IPS-15b (cell line): ENCODE data around the gene RAPGEF4.

Source experiments
- H3K27me3 ChIP-seq: one replicate; pipeline ENCODE4 v1.6.1; 2013; ENCODE audit warnings: low read length; ENCODE audit not compliant: control insufficient read depth, insufficient read depth
- H3K36me3 ChIP-seq: one replicate; pipeline ENCODE4 v1.6.1; 2013; ENCODE audit warnings: low read length; ENCODE audit not compliant: control insufficient read depth, insufficient read depth
- H3K4me1 ChIP-seq: one replicate; pipeline ENCODE4 v1.6.1; 2013; ENCODE audit warnings: mild to moderate bottlenecking, low read length; ENCODE audit not compliant: control insufficient read depth, insufficient read depth
- H3K4me3 ChIP-seq: one replicate; pipeline ENCODE4 v1.5.1; 2013; ENCODE audit warnings: low read depth, low read length
- H3K9ac ChIP-seq: one replicate; pipeline ENCODE4 v1.6.1; 2013; ENCODE audit warnings: low read depth, mild to moderate bottlenecking, low read length
- H3K9me3 ChIP-seq: one replicate; pipeline ENCODE4 v1.6.1; 2013; ENCODE audit warnings: mild to moderate bottlenecking, low read length; ENCODE audit not compliant: control insufficient read depth, insufficient read depth

RAPGEF4 gene

DNA sequence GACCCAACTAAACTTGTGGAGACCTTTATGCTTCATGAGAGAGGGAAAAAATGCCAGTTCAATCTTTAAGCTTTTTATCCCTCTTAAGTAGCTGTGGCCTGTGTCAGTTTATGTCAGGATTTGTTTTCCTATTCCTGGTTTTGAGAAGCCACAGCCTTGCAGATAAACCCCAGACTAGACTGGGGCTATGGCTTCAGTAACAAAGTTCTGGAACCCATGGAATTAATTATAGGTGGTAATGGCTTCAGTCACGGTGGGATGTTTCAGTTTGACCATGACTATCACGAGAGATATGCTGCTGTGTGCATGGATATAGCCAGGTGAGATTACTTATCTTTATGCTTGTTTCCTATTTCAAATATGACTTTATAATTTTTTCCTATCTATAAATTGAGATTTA lies 134.8 kb downstream of the RAPGEF4 start:
- Histone ChIP-seq H3K36me3 (no peaks in the 10 kb centered on the region), H3K4me1 (no peaks in the 10 kb centered on the region), H3K4me3 (no peak overlapping the region), H3K27me3 (no peaks in the 10 kb centered on the region), H3K9ac (no peak overlapping the region), H3K9me3 (no peaks in the 10 kb centered on the region)

DNA sequence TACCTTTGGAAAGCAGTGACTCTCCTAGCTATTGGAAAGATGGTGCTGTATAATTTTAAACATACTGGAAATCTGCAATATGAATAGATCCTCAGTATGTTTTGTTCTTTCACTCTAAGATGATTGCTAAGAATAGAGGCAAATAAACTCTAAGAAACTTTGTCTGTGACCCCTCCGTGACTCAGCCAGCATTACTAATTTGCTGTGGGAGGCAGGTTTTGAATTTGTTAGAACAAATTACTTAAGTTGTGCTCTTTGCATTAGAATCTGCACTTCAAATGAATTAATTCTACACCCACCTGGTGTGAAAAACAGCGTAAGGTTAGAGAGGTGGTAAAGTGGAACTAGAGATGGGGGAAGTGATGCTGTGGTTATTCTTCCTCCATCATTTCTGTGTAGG lies 142.2 kb downstream of the RAPGEF4 start:
- H3K27me3 ChIP-seq = no peaks in the 10 kb centered on the region
- H3K9me3 ChIP-seq = no peaks in the 10 kb centered on the region
- no peaks in the 10 kb centered on the region for H3K36me3 ChIP-seq
- no peaks in the 10 kb centered on the region for H3K4me1 ChIP-seq
- no peak overlapping the region for H3K9ac ChIP-seq
- no peak overlapping the region for H3K4me3 ChIP-seq

DNA sequence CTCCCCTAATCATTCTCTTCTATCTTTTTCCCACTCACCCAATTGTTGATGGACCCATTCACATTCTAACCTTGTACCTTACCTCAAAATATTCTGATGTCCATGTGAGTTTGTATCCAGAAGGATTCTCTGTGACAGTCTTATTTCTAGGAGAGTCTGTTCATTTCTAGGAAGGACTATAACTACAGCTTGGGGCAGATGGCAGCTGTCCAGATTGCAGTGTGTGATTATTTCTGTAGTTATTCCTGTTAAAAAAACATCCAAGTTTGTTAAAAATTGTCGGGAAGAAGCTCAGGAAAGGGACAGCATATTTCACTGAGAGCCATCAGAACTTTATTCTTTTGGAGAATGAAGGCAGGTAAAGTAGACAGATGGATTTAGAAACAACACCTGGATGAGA lies 142.6 kb downstream of the RAPGEF4 start:
- Histone ChIP-seq H3K4me3 (no peak overlapping the region), H3K27me3 (no peaks in the 10 kb centered on the region), H3K9ac (no peak overlapping the region), H3K36me3 (no peaks in the 10 kb centered on the region), H3K9me3 (no peaks in the 10 kb centered on the region), H3K4me1 (no peaks in the 10 kb centered on the region)

DNA sequence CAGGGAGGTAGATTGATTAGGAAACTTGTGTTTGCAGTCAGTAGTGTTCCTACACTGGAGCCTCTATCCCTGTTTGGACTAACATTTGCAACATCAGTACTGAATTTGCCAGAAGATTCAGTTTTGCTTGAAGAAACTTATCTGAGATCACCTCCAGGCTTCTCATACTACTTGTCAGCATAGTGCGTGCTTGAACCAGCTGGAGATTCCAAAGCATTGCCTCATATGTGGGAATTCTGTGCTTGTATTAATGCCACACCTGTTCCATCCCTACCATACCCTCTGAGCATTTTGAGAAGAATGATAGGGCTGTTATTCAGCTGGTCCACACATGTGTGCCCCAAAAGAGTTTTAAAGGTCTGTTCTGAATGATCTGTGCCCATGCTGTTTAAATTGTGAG lies 148.7 kb downstream of the RAPGEF4 start:
- H3K4me3 ChIP-seq = no peak overlapping the region
- H3K9me3 ChIP-seq = no peaks in the 10 kb centered on the region
- H3K4me1 ChIP-seq = no peaks in the 10 kb centered on the region
- H3K36me3 ChIP-seq = no peaks in the 10 kb centered on the region
- no peak overlapping the region for H3K9ac ChIP-seq
- no peaks in the 10 kb centered on the region for H3K27me3 ChIP-seq

DNA sequence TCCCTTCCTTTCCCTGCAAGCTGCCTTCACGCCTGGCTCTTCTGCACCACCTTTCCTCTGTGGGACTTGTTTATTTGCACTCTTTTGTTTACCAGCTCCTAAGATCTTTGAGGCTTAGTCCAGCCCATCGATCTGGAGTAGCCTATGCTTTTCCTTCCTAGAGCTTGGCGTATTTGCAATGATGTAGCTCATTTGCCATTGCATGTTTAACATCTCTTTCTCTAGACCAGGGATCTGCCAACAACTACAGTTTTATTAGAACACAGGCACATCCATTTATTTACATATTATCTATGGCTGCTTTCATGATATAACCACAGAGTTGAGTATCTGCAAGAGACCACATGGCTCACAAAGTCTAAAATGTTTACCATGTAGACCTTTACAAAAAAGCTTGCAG lies 150.4 kb downstream of the RAPGEF4 start:
- Histone ChIP-seq H3K9ac (no peak overlapping the region), H3K9me3 (no peaks in the 10 kb centered on the region), H3K36me3 (no peaks in the 10 kb centered on the region), H3K4me3 (no peak overlapping the region), H3K4me1 (no peaks in the 10 kb centered on the region), H3K27me3 (no peaks in the 10 kb centered on the region)

DNA sequence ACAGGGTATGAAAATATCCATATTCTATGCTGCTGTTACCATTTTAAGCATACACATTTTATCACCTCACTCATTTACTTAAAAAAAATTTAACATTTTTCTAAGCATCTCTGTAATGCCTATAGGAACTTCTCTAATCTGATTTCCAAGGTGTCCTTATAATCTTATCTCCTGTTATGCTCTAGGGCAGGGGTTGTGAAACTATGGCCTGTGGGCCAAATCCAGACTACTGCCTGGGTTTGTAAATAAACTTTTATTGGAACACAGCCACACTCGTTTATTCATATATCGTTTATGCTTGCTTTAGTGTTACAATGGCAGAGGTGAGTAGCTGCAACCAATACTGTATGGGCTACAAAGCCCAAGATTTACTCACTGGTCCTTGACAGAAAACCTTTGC lies 151.6 kb downstream of the RAPGEF4 start:
- H3K9ac ChIP-seq = no peak overlapping the region
- no peaks in the 10 kb centered on the region for H3K9me3 ChIP-seq
- H3K4me1 ChIP-seq = no peaks in the 10 kb centered on the region
- H3K4me3 ChIP-seq = no peak overlapping the region
- no peaks in the 10 kb centered on the region for H3K36me3 ChIP-seq
- no peaks in the 10 kb centered on the region for H3K27me3 ChIP-seq

DNA sequence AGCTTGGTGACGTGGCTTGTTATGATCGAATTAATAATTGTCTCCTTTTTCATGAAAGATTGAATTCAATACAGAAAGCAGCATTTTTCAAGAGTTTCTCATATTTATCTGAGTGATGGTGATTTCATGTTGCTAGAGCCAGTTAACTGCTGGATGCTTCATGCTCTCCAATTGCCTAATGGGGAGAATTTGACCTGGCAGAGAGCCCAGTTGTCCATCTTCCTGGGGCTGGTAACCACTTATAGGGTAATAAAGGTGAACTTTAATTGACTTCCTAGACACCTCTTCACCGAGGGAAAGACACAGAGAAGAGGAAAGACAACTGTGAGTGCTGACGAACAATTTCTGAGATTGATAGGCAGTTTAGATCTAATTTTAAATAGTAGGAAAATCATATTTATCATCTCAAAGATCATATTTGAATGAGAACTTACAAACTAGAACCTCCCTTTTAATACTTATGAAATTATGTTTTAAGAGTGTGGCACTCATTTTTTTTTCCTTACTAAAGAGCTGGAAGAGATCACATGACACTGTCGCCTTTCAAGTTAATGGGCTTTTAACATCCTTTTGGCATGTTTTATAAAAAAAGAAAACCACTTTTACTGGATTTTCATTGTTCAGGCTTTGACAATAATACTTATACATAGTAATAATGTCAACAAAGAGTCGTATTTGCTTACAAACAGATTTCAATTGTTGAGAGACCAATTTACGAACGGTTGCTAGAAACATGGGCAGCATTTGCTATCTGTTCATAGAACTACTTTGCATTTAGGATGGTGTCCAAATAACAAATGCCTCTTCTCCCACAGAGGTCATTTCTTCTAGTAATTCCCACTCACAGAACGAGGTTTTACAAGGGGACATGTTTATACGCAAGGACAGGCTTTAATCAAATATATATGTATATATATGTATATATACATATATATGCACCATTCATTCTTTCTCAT lies 153.3 kb downstream of the RAPGEF4 start:
- Histone ChIP-seq H3K4me1 (no peaks in the 10 kb centered on the region), H3K27me3 (no peaks in the 10 kb centered on the region), H3K36me3 (no peaks in the 10 kb centered on the region), H3K4me3 (no peak overlapping the region), H3K9ac (no peak overlapping the region), H3K9me3 (no peaks in the 10 kb centered on the region)

DNA sequence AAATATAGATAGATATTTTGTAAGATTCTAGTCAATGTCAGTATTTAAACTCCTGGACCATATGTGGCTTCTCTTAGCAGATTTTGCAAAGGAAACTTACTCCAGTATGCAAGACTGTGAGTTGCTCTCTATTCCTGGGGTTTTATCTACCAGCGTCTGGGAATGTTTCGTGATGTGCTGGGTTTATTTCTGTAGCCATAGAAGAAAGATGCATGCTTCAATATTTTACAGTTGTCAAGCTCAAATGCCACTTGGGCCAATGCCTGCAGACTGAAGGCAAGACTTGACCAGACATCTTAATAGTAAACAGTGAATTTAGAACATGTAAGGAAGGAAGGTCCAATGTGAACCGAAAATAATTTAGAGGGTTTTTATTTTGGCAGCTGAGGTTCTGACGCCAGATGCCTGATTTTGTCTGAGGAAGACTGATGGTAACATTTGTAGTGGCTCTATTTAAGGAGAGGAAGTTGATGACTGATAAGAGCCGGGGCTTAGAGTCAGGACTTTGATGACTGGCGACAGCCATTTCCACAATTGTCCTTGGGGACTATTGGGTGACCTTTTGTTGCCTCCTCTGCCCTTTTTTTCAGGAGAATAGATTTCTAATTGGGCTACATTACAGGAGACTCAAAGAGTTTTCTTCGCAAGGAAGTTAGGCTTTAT lies 154.3 kb downstream of the RAPGEF4 start:
- H3K4me1 ChIP-seq = no peaks in the 10 kb centered on the region
- H3K27me3 ChIP-seq = no peaks in the 10 kb centered on the region
- no peak overlapping the region for H3K9ac ChIP-seq
- H3K4me3 ChIP-seq = no peak overlapping the region
- no peaks in the 10 kb centered on the region for H3K36me3 ChIP-seq
- no peaks in the 10 kb centered on the region for H3K9me3 ChIP-seq

DNA sequence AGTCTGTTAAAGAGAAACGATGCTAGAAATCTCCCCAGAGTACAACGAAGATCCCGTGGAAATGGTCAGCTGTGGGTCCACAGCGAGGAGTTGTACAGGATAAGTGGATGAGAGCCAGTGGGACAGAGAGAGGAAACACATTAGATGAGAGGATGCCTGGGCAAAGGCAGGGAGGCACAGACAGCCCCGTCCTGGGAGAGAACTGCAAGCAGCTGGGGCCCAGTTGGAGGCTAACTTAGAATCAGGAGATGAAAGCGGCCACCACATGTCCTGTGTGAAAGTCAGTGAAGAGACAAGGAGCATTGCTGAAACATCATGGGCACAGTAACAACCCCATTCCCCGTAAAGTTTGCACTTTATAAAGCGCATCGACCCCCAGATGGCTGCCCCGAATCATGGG lies 157.5 kb downstream of the RAPGEF4 start:
- Histone ChIP-seq H3K27me3 (no peaks in the 10 kb centered on the region), H3K4me3 (no peak overlapping the region), H3K9ac (no peak overlapping the region), H3K36me3 (no peaks in the 10 kb centered on the region), H3K9me3 (no peaks in the 10 kb centered on the region), H3K4me1 (no peaks in the 10 kb centered on the region)

DNA sequence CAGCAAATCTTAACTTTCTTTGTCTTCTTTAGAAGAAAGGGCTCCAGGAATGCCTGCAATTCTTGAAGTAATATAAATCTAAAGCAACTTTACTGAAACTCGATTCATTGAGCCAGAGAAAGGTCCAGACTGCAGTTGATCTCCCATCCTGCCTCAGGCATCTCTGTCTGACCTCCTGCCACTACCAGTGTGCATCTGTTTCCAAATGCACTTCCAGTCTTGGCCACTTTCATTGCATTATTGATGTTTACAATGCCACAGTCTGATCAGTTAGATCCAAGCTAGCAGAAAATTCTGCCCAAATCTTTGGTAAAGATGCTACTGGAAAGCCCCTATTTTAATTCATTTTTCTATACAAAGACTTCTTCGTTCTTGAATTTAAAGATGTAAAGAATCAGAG lies 158.0 kb downstream of the RAPGEF4 start:
- no peaks in the 10 kb centered on the region for H3K4me1 ChIP-seq
- no peaks in the 10 kb centered on the region for H3K27me3 ChIP-seq
- H3K4me3 ChIP-seq = no peak overlapping the region
- no peaks in the 10 kb centered on the region for H3K9me3 ChIP-seq
- H3K36me3 ChIP-seq = no peaks in the 10 kb centered on the region
- H3K9ac ChIP-seq = no peak overlapping the region

DNA sequence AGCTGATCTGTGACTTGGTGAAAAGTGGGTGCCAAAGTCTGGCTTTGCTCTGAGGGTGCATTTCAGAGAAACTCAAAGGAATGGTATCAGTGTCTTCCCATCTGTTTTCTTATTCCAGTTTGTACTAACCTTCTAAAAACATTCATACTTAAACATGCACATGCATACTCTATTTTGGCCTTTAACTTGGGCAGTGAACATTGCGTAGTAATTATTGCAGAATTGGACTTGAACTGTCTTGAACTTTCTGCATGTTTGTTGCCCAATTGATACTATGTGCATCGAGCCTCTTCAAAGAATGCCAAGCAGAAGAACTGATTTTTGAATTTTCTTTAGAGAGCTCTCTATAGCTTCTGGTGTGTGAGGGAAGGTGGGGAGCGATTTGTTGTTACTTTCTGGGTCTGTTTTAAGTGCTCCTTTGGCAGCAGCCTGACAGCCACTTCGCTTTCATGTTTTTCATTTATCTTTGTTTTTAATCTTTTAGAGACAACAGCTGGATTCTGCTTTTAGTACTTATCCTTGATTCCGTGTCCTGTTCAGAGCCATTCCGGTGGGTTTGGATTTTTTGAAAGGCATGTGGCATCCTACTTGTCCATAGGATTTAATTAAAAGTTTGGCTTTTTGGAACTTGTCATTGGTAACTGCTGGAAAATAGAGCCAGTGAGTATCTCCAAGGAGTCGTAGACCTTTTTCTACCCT lies 159.2 kb downstream of the RAPGEF4 start:
- no peak overlapping the region for H3K9ac ChIP-seq
- H3K9me3 ChIP-seq = no peaks in the 10 kb centered on the region
- no peaks in the 10 kb centered on the region for H3K27me3 ChIP-seq
- H3K4me1 ChIP-seq = no peaks in the 10 kb centered on the region
- no peaks in the 10 kb centered on the region for H3K36me3 ChIP-seq
- H3K4me3 ChIP-seq = no peak overlapping the region
